ENCODE results near the gene APCDD1.

The APCDD1 gene

DNA sequence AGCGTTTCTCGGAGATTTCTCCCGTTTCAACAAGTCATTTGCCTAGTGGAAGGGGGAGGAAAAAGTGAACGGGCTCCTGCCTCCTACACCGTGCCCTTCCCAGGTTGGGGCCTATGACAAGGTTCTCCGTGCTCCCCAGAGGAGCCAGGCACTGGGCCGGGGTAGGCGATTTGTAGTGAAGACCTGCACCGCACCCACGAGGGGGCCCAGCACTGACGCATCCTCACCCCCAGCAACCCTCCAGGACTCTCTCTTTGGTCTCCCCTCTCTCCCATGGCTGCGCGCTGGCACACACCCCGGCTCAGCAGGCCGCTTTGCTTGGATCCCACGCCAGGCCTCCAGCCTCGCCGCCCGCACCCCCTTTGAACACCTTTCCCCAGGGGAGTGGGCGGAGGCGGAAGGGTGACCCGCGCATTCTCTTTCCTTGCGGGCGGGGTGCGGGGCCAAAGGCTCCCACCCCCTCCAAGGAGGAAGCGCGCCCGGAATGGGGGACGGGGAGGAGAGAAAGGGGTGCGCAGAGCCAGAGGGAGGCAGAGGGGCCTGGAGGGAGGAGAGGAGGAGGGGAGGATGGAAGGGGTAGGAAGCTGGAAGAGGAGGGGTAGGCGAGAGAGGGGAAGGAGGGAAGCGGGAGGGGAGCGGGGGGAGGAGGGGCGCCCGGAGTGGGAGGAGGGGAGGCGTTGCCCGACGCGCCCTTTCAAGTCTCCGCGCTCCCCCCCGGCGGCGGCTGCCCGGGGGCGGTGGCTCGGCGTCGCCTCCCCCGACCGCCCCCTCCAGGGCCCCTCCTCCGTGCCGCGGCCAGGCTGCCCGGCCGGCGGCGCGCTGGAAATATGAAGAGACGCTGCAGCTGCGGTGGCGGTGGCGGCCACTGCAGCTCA is at the start of gene APCDD1:
Gene APCDD1, plus strand, starts transcription at position 830 of the 875 bp plus-strand sequence. CDS start 347 bp downstream, outside the sequence.
- peak; percentile 83 for DNase-seq

DNA sequence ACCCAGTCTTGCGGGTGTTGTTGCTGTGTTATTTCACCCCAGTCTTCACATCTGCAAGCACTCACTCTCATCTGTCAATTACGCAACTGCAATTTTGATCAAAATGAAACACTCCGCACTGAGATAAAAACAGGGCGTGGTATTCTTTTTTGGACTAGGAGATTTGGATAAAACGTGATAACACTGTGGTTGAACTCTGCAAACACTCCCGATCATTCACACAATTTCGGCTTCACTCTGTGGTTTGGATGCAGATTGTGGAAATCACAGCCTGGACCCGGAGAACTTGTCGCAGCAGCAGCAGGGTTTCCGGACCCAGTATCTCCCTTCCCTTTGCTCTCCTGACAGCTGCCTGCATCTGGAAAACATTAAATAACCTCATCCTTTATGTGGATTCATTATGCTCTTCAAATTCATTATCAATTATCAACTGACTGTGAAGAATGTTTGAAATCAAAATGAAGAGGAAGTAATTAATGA is 49.4 kb upstream of the APCDD1 start:
- DNase-seq = no peak

DNA sequence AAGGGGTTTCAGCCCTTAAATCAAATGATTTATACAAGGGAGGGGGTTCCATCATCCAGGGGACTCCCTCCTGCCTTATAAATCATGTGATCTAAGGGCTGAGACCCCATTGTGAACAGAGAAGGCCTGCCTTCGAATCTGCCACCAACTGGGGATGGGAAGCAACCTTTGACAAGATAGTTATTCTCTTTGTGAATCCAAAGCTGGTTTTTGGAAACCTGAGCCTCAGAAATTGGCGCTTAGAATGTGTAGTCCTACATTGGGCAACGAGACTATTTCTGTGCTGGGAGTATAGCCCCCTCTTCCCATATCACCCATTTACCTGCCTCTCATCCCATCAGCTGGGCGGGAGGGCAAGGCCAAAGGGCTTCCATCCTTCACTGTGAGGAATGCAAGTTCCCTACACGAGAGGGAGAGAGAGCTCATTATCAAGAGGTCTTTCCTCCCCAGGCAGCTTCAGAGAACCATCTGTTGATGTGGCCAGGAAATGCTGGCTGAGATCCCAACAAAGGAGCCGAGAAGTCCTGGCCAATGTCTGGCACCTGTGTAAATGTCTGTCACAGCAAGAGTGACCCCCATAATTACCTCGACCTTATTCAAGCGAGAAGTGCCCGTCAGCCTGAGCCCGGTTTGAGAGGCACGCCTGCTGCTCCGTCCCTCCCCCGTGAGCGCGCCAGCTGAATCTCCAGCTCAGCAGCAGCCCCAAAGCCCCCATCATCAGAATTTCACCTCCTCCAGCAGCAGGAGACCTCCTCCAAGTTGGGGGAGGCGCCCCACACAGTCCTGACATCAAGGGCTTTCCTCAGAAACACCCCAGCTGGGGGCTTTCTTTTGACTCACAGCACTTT is 48.4 kb upstream of the APCDD1 start:
- no peak for DNase-seq

DNA sequence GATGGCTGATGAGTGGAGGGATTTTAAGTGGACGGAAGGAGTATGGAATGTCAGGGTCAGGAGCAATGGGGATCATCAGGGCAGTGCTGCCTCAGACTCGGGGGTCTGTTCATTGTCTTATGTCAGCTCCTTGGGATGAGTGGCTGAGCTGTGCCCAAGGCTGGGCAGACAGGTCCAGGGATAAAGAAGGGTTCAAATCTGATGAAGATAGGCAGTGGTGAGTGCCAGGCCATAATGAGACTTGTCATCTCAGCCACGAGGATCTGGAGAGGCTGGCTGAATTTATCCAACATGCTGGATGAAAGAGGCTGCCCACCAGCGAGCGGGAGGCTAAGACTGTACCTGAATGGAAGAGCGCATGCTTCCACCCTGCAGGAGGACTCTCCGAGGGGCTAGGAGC is 46.3 kb upstream of the APCDD1 start:
- DNase-seq = no peak

DNA sequence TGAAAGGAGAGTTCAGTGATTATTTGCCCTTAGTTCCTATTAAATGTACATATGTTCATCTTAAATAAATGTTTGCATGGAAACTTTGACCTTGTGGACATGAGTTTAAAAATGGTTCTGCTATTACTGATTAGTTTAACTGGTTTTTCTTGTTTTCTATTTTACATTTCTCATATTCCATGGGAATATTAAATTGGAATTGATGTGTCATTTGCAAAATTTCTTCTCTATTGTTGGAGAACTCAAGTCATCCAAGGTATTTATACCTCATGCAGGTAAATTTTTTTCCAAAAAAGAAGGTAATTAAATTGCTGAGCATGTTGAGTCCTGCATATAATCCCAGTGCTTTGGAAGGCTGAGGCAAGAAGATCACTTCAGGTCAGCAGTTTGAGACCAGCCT is 45.4 kb upstream of the APCDD1 start:
- DNase-seq = no peak

DNA sequence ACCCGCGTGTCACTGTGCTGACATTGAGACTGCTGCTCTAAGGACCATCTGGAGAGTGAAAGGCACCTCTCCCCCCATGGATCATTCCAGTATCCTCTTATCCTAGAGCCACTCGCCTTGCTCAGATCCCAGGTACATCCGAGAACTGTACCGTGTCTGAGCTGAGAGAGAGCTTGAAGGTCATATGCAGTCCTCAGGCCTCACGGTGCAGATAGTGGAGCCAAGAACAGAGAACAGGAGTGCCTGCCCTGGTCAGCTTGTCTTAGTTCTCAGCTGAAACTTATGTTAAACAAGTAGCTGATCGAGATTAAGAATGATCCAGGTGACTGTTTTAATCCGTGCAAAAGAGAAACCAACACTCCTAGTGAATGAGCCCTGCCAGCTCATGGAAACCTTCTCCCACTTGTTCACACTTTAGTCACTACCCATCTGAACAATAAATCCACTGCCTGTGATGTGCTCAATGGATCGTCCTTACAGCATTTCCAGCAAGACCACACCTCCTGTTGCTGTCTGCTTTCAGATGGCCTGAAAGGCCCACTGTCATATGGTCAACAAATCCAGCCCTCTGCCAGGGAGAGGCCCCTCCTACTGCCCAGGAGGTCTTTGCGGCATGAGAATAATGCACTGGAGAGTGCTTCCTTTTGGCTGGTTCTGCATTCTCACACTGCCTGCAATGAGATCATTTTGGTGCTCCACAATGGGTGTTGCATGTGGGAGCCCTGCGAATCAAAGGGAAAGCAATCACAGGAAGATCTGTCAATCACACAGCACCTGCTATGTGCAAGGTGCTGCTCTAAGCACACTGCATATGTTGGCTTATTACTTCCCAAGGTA is 43.7 kb upstream of the APCDD1 start:
- DNase-seq = peak; percentile 29

DNA sequence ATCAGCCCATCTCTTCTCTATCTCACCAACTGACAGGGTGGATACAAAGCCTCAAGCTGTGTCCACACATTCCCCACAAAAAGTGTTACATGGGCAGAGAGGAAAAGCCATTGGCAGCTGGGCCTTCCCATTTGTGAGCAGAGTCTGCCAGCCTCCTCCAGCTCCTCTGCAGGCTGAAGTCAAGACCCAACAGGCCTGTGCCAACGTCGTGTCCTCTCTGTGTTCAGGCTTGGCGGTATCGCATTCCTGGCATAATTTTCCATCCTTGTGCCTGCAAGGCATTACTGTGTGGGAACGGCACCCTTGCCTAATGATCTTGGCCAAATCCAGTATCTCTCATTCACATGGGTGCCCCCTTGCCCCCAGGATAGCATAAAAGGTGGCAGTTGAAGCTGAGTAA is 41.5 kb upstream of the APCDD1 start:
- DNase-seq = no peak

DNA sequence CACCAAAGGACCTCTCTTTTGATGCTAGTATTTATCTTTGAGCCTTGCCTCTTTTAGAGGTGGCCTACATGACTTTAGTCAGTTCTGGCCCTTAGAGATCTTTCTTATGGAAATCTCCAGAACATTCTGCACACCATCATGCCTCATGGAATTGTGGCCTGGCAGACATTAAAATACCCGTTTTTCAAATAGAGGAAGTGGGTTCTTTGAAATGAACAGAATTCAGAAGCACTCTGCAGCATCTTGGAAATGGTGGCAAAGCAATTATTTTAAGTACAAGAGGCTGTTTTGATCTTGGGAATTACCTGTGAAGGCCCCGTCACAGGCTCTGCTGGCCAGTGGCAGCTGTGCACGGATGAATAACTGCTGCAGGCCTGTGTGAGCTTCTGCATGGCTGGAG is 40.7 kb upstream of the APCDD1 start:
- DNase-seq = no peak

DNA sequence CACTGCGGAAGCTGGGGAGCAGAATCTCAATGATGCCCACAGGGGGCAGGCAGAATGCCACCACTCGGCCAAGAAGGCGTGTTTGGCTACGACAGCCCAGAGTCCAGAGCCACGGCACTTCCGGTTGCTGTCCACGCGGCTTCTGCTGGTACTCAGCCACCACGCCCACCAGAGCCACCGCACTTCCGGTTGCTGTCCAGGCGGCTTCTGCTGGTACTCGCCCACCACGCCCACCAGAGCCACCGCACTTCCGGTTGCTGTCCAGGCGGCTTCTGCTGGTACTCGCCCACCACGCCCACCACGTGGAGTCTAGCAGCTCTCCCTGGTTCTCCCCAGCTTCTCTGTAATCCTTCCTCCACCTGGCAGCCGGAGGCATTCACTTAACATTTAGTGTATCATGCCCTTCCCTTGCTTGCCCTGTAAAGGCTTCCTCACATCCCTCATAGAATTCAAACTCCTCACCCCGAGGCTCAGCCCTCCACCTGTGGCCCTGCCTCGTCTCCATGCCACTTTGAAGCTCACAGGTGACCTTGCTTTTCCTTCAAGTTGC is 40.1 kb upstream of the APCDD1 start:
- DNase-seq = no peak

DNA sequence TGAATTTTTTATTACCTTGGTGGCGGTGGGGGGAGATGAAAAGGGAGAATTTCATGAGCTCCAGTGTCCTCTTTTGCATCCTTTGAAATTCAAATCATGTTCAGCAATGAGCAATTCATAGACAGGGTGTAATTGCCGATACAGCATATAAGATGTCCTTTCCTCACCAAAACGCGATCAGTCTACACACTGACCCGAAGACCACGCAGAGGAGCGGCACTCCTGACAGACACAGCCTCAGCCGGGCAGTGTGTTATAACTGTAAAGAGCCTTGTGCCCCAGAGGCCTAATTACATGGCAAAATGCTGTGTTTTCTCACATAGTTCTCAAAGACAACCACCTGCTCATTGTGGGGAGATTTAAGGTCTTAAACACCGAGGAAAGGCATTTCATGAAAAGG is 38.4 kb upstream of the APCDD1 start:
- DNase-seq = no peak

DNA sequence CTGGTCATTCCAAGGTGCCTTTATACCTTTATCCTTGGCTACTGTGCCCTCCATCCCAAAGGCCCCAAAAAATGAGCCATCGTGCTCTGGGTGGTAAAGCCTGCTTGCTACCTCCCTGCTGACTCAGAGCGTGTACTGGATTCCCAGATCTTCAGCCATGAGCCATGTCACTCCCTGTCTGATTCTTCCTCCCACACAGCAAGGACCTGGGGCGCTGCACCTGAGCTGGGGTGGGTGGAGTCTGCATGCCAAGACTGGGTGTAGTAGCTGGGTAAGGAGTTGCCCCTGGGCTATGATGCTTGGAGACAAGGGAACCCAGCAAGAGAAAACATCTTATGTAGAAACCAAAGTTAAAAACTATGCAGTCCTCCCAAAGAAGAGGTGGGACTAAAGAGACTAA is 37.2 kb upstream of the APCDD1 start:
- no peak for DNase-seq

DNA sequence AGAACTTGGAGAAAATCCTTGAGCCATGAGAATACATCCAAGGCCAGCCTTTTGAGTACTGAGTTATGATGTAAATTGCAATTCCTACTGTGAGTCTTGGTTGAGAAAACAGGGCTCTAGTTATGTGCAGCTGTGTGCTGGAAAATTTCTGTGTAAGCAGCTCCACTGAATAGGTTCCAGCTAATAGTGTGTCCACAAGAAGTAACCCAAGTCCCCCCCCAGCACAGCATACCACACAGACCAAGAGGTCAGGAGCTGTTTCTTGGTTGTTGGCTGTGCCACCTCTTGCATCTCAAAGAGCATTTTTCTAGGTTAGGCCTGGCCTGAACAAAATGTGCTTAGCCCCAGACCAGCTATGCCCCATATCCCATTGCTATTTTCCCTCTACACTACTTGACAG is 36.8 kb upstream of the APCDD1 start:
- no peak for DNase-seq

DNA sequence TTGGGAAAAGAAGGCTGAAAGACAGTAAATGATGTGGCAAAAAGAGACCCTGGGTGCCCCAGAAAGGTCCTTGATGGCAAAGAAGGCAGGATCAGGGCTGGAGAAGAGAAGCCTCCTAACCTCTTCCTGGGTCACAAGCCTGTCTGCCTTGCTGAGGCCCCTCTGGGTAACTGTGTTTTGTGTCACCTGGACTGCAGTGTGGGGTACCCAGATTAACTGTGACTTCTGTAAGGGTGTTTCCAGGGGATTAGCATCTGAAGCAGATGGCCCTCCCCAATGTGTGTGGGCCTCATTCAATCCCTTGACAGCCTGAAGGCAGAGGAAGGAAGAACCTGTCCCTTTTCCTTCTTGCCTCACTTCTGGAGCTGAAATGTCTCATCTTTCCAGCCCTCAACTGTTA is 35.6 kb upstream of the APCDD1 start:
- DNase-seq = no peak

DNA sequence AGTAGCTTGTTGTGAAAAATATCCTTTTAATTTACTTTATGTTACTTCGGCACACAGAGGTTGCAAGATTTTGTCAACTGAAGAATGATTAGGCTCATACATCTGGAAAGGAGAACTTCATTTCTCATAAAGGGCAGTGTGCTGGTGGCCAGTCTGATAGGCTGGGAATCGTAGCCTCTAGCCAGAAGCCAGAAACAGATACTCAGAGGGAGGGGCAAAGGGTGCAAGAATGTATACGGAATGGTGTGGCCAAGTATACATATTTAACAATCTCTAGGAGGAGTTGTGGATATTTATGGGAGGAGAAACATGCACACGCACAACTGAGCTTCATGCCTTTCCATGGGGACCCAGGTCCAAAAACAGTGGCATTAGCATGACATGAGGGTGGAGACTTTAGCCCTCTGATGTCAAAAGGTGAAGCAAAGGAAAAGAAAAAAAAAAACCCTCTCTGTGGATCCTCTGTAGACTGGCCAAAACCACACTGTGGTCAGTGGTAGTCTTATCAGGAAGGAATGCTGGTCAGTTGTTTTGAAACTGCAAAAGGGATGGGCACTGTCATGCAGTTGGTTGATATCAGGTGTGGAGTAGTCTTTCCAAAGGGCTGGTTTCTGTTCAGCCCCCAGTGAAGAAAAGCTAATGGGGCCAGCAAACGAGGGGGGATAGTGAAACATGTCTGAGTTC is 34.9 kb upstream of the APCDD1 start:
- DNase-seq = no peak

DNA sequence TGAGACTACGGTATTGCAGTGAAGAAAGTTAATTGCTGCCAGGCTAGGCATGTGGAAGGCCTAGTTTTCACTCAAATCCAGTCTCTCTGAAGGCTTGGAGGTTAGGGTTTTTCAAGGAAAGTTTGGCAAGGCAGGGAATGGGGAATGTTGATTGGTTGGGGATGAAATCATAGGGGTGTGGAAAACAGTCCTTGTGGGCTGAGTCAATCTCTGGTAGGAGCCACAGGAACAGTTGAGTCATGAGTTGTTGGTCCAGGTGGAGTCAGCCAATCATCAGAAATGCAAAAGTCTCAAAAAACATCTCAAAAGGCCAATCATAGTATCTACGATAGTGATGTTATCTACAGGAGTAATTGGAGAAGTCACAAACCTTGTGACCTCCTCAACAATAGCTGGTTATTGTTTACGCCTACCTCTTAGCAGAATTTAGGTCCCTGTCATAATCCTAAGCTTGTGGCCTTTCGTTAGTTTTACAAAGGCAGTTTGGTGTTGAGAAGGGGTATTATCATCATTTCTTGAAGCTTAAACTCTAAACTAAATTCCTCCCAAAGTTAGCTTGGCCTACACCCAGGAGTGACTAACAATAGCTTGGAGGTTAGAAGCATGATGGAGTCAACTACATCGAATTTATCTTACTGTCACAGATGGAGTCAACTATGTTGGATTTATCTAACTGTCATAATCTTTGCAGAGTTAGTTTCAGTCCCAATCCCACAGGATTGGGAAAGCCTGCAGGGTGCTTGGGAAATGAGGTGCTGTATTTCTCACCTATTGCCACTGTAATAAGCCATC is 33.7 kb upstream of the APCDD1 start:
- no peak for DNase-seq

DNA sequence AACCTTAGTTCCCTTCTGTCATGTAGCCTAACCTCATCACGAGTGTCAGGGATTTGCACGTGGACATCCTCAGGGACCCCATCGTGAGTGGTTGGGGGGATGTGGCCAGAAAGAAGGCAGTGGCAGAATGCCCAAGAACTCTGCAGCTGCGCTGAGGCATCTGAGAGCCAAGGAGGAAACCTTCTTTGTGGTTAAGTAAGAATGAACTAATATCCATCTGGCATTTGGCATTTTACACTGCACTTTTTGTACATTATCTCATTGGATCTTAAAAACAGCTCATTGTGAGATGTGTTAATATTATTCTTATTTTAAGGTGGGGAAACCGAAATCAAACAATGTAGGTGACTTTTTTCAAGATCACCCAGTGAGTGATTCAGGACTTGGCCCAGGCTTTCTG is 32.6 kb upstream of the APCDD1 start:
- DNase-seq = no peak

DNA sequence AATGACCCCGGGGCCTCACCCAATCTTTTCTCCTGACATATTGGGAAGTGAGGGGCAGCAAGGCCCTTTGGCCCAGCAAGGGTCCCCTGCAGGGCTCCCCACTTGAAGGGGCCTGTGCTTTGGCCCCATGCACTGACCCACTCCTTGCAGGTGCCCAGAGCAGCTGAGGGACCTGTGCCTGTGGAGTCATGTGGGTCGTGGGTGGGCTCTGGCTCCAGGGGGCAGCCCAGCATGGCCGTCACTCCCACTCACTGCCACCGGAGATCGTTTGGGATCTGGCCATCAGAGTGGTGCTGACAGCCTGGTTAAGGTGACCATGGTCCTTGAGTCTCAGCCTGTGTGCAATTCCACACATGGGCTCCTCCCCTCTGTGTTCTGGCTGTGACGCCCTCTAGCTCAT is 31.7 kb upstream of the APCDD1 start:
- no peak for DNase-seq

DNA sequence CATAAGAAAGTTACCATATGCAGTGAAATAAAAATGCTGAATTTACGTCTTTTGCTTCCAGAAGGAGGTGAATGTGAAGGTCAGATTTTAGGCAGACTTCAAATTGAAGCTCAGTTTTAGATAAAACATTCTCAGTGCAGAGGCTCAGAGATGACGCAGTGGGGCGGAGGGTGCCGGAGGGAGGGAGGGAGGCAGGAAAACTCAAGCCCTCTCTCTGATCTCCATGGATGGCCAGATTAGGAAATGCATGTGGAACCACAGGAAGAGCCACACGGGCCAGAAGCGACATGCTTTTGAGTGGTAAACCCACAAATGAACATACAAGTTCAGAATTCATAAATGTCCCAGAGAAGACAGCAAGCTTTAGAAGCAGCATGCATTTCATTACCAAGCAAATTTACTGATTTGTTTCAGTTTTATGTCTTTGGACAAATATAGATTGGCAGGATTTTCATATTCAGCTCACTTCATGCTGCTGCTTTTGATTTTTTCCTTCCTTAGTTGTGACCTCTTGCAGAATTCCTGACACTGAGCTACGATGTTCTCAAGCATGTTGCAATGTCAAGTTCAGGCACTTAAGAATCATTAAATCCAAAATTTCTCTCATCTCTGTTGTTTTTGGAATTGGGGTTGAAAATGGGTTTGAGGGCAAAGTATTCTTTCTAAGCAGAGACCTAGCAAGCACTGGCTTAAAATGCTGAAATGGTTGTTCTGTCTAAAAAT is 29.7 kb upstream of the APCDD1 start:
- no peak for DNase-seq

DNA sequence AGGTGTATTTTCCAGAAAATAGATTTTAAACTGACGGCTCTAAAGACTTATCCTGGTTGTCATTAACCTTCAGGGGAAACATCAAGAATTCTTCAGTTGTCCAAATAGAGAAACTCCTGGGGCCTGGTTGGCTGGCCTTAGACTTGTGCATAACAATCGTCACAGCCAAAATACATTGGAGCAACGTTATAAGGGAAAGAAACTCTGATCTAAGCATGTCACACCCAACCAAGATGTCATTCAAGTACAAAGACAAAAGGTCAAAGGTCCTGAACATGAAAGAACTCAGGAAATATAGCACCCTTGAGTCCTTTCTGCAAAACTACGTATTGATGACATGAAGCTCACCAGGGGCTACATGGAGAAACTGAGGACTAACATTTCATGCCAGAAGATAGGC is 23.8 kb upstream of the APCDD1 start:
- no peak for DNase-seq

DNA sequence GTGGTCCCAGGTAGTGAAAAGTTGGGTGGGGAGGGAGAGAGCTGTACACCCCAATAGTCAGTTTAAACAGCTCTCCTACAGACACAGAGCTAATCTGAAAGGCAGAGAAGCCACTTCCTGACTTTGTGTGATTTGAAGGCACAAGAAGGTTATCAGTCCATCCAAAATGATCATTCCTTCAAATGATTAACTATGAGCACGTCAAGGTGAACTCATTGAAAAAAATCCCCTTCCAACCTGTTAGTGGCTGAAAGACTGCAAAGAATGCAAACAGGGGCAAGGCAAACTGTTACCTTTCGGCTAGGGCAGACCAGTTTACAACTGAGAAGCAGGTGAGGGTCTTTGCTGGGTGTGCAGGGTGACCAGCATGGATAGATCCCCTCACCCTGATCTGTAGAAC is 22.8 kb upstream of the APCDD1 start:
- DNase-seq = no peak

DNA sequence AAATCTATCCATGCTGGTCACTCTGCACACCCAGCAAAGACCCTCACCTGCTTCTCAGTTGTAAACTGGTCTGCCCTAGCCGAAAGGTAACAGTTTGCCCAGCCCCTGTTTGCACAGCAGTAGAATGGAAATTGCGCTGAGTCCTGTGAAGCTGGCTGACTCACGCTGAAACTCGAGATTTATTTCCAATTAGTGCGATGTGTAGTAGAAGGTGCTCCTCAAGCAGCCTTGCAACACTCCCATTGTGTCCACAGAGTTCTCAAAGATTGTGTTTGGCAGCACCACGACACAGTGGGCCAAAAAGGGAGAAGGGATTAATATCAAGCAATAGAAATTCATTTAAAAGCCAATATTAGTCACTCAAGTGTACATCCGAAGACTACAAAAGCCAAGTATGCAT is 21.7 kb upstream of the APCDD1 start:
- no peak for DNase-seq
